Thyroid gland (tissue), 4 donors: ENCODE measurements around the gene PLCL1. TPM values are rescaled to one million over a fixed set of nuclear protein-coding genes. Genes with fewer than 3 reads are reported as not detected.
A peak's percentile ranks its signal among the peaks of the same experiment; 100 is the strongest.

ENCODE experiments used
- DNase-seq, 2 donors: peaks; one replicate each; pipeline ENCODE4 v3.0.0-alpha.2; 2019
- H3K27ac ChIP-seq, 3 donors: fragments of 200-600 bp; sonication (generic); 1 replicate in 2 of 3; 2 replicates in 1 of 3; pipeline ENCODE4 v1.5.1; 2016 to 2019; ENCODE audit warnings: mild to moderate bottlenecking in 1 of 3, moderate library complexity in 1 of 3
- H3K27me3 ChIP-seq: fragments of 200-600 bp; sonication (generic); one replicate; pipeline ENCODE4 v1.5.1; 2019
- H3K36me3 ChIP-seq, 2 donors: fragments of 200-600 bp; sonication (generic); one replicate each; pipeline ENCODE4 v1.5.1; 2016 to 2019
- H3K4me1 ChIP-seq, 2 donors: fragments of 200-600 bp; sonication (generic); one replicate each; pipeline ENCODE4 v1.5.1; 2017 to 2019
- H3K4me3 ChIP-seq, 3 donors: fragments of 200-600 bp; sonication (generic); replicated peaks in 1 of 3; 1 replicate in 2 of 3; 2 replicates in 1 of 3; pipeline ENCODE4 v1.5.1; 2016; ENCODE audit warnings: mild to moderate bottlenecking in 1 of 3
- H3K9me3 ChIP-seq: fragments of 200-600 bp; sonication (generic); one replicate; pipeline ENCODE4 v1.5.1; 2017
- POLR2A ChIP-seq, 2 donors: fragments of 450-650 bp; IDR thresholded peaks; one replicate each; pipeline ENCODE4 v1.6.1; 2017; ENCODE audit warnings: antibody characterized with exemption in 2 of 2, mild to moderate bottlenecking in 2 of 2, moderate library complexity in 1 of 2
- WGBS, 2 donors: methylation state at CpG; one replicate each; pipeline ENCODE4 v1.1.5; 2017; 5-methylcytosine and 5-hydroxymethylcytosine counted together
- intact Hi-C: fragments of 100-400 bp; cut with DNase I; formaldehyde crosslinking; loops from one replicate; pipeline ENCODE4 v1.15.1; 2023
- total RNA-seq, 4 donors: library from RNA; depleted of rRNA; stranded (reverse); fragments of >200 nt; gene quantifications; one replicate each; pipeline ENCODE4 v1.2.3, GENCODE V29; 2016
- TF ChIP-seq, protein P1 (sequence below), 6 experiments: fragments of 200-600 bp in 3 of 6; fragments of 450-650 bp in 3 of 6; sonication (generic) in 3 of 6; IDR thresholded peaks; one replicate each; pipeline ENCODE4 v1.5.1; 2016 to 2019; ENCODE audit warnings: antibody characterized with exemption in 6 of 6, mild to moderate bottlenecking in 2 of 6, inconsistent platforms in 1 of 6, moderate library complexity in 1 of 6

The PLCL1 gene
- total RNA-seq, 4 donors from 2014 or later = 9.1 to 11.8 (median 9.9) TPM

DNA sequence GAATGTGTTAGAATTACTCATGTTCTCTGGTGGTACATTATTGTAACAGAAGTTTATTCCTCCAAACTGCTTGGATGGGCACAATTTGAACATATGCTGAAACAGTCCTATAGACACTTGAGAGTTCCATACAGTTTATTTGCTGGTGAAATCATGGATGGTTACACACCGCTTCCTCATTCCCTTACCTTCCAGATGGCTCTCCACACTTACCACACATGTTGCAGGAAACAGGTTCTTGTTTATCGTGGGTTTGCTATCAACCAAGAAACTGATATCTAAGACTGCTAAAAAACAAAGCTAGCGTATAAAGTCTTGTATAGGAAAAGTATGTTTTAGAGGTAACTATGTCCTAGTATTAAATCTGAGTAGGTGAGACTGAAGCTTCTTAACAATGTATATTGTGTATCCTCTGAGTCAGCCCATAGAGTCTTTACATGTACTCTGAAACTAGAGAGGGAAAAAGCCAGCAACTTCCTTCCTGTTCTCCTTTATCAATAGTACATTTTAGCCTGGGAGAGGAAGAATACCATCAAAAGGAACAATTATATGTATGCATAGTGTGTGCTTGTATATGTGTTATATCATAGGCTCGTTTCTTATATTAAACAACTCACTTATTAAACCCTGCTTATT lies 313.1 kb downstream of the PLCL1 start:
- Histone ChIP-seq H3K27ac (no peak overlapping the region), H3K4me1 (no peaks in the 10 kb centered on the region), H3K27me3 (no peaks in the 10 kb centered on the region), H3K4me3 (no peak overlapping the region), H3K9me3 (no peaks in the 10 kb centered on the region), H3K36me3 (no peaks in the 10 kb centered on the region)
- no peak for DNase-seq
- TF ChIP-seq, protein P1, sequence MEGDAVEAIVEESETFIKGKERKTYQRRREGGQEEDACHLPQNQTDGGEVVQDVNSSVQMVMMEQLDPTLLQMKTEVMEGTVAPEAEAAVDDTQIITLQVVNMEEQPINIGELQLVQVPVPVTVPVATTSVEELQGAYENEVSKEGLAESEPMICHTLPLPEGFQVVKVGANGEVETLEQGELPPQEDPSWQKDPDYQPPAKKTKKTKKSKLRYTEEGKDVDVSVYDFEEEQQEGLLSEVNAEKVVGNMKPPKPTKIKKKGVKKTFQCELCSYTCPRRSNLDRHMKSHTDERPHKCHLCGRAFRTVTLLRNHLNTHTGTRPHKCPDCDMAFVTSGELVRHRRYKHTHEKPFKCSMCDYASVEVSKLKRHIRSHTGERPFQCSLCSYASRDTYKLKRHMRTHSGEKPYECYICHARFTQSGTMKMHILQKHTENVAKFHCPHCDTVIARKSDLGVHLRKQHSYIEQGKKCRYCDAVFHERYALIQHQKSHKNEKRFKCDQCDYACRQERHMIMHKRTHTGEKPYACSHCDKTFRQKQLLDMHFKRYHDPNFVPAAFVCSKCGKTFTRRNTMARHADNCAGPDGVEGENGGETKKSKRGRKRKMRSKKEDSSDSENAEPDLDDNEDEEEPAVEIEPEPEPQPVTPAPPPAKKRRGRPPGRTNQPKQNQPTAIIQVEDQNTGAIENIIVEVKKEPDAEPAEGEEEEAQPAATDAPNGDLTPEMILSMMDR (IDR thresholded peaks at IDR 0.05) = no peak
- TF ChIP-seq POLR2A (IDR thresholded peaks at IDR 0.05) = no peak
- intact Hi-C loops = no loop called here
- 91 to 94% methylated on average over 4 of the region's 4 CpGs for WGBS, 2 donors

DNA sequence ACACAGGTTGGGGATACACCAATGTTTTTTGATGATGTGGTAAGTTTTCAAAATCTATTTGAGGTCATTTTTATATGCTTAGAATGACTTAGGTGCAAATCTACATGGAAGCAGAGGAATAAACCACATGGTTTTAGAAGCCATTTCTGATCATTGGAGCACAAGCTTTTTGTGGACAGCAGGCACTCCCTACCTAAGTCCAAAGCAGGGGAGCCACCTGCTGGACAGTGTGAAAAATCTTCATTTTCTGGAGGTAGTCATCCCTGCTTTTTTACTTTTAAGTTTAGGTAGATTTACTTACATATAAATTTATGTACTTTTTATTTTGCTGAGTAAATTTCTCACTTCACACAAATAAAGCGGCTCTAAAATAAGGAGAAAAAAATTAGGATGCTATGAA lies 323.2 kb downstream of the PLCL1 start:
- intact Hi-C loops = loop anchor here (5.0 kb wide), 1 partner anchor 325 kb away; the partner anchor contains the start of gene PLCL1
- Histone ChIP-seq H3K4me1 (no peaks in the 10 kb centered on the region), H3K27me3 (no peaks in the 10 kb centered on the region), H3K4me3 (no peak overlapping the region), H3K27ac (no peak overlapping the region), H3K36me3 (no peaks in the 10 kb centered on the region), H3K9me3 (no peaks in the 10 kb centered on the region)
- peak; percentile 12 to 38 for DNase-seq
- TF ChIP-seq POLR2A (IDR thresholded peaks at IDR 0.05) = no peak
- TF ChIP-seq, protein P1 (IDR thresholded peaks at IDR 0.05) = peak in 5 of 6 experiments; percentile 21 to 56 (median 55)
- WGBS, 2 donors = 72 to 84% methylated on average over 1 of the region's 1 CpG

DNA sequence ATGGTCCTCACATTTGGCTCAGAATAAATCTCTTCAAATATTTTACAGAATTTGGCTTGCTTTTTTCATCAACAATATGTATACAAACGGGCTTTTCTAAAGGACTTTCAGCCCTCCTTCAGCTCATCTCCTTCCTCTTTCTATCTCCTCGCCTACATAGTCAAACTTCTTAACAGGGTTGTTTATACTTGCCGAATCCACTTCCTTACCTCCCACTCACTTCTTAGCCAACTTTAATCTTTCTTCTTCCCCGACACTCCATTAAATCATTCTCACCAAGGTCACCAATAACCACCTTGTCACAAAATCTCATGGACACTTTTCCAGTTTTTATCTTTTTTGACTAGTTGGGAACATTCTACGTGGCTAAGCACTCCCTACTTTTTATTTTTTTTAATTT lies 325.2 kb downstream of the PLCL1 start:
- no peak for DNase-seq
- Histone ChIP-seq H3K27me3 (no peaks in the 10 kb centered on the region), H3K36me3 (no peaks in the 10 kb centered on the region), H3K27ac (no peak overlapping the region), H3K4me3 (no peak overlapping the region), H3K9me3 (no peaks in the 10 kb centered on the region), H3K4me1 (no peaks in the 10 kb centered on the region)
- 79 to 89% methylated on average over 5 of the region's 5 CpGs for WGBS, 2 donors
- intact Hi-C loops = loop anchor here (5.0 kb wide), 1 partner anchor 327 kb away; the partner anchor contains the start of gene PLCL1
- TF ChIP-seq POLR2A (IDR thresholded peaks at IDR 0.05) = no peak
- TF ChIP-seq, protein P1 (IDR thresholded peaks at IDR 0.05) = no peak

DNA sequence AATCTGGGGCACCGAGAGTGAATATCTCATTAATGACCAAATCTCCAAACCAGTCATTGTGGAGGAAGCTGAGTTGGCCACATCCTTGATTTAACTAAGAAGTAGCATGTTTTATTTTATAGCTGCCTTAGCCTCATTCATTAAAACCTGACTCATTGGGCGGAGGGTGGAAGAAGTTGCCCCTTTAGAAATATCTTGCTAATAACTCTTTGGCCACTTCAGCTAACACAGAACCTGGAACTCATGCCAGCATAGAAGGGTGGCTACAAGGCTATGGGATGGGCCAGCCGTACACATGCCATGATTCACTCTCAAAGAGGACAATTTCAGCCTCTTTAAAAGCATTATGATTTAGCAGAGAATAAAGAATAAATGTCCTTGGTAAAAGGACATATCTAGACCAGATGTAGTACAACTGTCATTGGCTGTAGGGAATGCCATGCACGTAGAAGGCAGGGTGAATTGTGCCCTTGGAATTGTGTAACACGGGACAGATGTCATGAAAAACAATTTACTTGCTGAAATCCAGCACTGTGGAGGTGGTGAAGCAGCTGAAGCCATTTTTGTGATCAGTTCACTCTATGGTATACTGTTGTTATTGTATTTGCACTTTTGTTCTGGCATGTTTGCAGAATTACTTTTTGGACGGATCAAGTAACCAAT lies 330.0 kb downstream of the PLCL1 start:
- H3K4me1 ChIP-seq = no peaks in the 10 kb centered on the region
- 92 to 94% methylated on average over 6 of the region's 6 CpGs for WGBS, 2 donors
- intact Hi-C loops = no loop called here
- no peak for DNase-seq
- H3K9me3 ChIP-seq = no peaks in the 10 kb centered on the region
- TF ChIP-seq, protein P1 (IDR thresholded peaks at IDR 0.05) = no peak
- no peak for TF ChIP-seq POLR2A (IDR thresholded peaks at IDR 0.05)
- H3K4me3 ChIP-seq = no peak overlapping the region
- no peaks in the 10 kb centered on the region for H3K27me3 ChIP-seq
- H3K27ac ChIP-seq = no peak overlapping the region
- H3K36me3 ChIP-seq = no peaks in the 10 kb centered on the region

DNA sequence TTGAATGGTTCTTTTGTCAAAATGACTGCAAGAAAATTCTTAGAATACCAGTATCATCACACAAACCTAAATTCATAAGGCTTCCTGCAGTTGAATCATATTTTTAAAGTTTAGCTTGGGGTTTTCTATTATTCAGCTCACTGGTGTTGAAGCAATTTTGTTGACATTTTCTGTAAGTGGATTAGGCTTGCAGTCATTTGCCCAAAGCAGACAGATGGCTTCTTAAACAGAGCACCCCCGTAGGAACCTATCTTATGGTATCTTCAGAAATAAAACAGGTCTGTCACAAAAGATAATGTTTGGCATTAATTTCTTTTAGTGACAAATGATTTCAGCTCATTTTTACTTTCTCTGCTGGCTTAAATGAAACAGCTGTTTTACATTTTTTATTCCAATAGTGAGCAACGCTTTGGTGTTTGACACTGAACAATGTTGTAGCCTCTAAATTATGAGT lies 331.1 kb downstream of the PLCL1 start:
- WGBS, 2 donors = 69% methylated on average over 2 of the region's 2 CpGs
- Histone ChIP-seq H3K36me3 (no peaks in the 10 kb centered on the region), H3K9me3 (no peaks in the 10 kb centered on the region), H3K27ac (no peak overlapping the region), H3K4me1 (no peaks in the 10 kb centered on the region), H3K4me3 (no peak overlapping the region), H3K27me3 (no peaks in the 10 kb centered on the region)
- no peak for DNase-seq
- no peak for TF ChIP-seq POLR2A (IDR thresholded peaks at IDR 0.05)
- TF ChIP-seq, protein P1 (IDR thresholded peaks at IDR 0.05) = no peak
- intact Hi-C loops = no loop called here
